Pons (tissue), 1 donor: ENCODE results near the gene DNAH10.
A peak's percentile ranks its signal among the peaks of the same experiment; 100 is the strongest.
"Not testable (repeated sequence)": the region's sequence is repeated elsewhere in the genome, so short reads cannot be mapped to it uniquely, and the experiment has no call there.

Source experiments
- DNase-seq: peaks from one replicate; pipeline ENCODE4 v3.0.0-alpha.2; 2016; ENCODE audit warnings: low spot score

DNAH10 gene

GRCh38 chr12:123947531-123947930 is 185.4 kb downstream of the DNAH10 start:
- DNase-seq, result not testable (repeated sequence)

DNA sequence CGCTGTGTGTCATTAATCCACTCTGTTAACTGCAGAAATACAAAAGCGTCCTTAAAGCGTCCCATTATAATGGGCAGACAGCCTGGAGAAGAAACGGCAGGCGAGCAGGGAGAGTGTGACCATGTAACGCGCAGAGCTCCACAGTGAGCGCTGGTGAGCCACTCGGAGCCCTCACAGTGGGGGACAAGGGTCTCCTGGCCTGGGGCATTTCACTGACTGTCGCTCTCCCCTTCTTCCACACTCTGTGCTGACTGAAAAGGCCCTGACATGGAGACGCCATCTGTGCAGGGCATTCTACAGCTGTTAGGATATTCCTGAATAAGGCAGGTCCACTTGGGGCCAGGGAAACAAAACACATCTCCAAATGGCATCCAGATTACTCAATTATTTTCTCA is 186.3 kb downstream of the DNAH10 start:
- peak; percentile 69 for DNase-seq

- DNase-seq, result peak; percentile 63
Observed at GRCh38 chr12:123948796-123949769, 187.0 kb downstream of the DNAH10 start.

GRCh38 chr12:123949770-123950165 is 187.7 kb downstream of the DNAH10 start:
- no peak for DNase-seq

DNA sequence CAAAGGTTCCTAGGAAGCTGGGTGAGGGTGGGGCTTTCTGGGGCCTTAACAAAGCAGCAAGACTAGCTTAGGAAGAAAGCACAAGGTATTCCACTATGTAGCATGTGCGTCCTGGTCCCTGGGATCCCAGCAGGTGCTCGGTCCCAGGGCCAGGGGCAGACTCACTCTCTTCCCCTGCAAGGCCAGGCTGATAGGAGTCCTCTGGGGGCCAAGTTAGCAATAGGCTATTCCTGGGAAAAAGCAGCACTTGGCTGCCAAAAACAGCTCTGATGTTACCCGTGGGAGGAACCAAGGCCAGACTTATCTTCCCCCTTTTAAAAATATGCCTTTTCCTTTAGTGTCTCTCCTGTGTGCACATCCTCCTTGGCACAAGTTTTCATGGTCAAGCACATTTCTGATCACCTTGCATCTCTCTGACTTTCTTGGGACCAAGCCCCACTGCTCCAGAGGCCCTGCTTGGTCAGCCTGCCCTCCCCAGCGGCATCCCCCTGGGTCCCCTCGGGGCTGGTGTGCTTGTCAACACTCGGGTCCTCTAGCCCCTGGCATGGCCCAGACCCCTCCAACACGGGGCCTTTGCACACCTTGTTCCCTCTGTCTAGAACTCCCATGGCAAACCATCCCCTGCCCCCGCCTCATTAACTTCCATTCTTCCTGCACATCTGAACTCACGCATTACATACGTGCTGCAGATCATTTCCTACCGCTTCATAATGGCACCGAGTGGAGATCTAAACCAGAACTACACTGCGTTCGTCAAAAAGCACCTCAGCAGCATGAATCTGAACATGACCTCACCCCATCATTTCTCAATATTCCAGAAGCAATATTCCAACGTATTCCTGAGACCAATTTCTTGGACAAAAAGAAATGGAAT is 188.6 kb downstream of the DNAH10 start:
- DNase-seq, result no peak

- no peak for DNase-seq
Observed at GRCh38 chr12:123951467-123951866, 189.4 kb downstream of the DNAH10 start.

- no peak for DNase-seq
Observed at GRCh38 chr12:123952037-123952436, 189.9 kb downstream of the DNAH10 start.

DNA sequence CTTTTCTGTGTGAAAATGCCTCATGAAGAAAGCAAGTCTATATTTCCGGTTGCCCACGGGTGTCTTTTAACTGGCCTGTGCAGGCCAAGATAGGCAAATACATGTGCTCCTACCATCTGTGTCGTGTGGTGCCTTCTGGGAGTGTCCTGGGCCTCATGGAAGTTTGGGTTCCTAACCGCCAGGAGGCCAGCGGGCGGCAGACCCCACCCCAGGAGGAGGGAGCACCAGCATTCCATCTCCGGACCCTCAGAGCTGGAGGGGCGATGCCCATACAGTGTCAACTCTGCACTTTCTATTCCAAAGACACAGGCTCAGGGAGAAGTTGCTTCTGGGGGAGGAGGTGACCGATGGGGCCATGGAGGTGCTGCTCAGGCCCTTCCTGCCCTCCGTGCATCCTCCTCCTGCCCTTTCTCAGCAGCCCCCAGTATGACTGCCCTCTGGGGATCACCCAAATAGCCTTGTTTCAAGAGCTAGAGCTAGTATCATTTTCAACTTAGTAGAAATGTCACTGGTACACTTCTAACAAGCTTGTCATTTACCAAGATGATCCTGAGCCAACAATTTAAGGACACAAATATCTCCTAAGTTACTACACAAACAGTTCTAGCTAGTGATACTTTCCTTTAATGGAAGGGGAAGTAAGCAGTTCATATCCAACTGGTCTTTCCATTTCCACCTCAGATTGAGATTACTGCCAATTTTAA is 192.7 kb downstream of the DNAH10 start:
- no peak for DNase-seq

DNA sequence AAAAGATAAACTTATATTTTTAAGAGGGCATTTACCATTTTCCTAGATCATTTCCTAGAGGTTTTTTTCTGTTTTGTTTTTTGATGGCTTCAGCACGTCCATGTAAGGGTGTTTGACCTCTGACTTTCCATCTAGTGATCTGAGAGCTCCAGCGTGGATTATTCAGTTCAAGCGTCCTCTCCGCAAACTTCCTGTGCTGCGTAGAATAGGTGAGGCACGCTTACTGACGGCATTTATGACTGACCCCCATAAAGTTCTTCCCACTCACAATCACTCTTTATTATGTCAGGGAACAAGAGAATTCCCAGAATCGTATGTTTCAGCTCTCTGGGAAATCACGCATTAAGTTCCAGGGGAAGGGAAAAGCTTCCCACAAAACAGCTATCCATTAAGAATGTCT is 194.1 kb downstream of the DNAH10 start:
- no peak for DNase-seq

DNA sequence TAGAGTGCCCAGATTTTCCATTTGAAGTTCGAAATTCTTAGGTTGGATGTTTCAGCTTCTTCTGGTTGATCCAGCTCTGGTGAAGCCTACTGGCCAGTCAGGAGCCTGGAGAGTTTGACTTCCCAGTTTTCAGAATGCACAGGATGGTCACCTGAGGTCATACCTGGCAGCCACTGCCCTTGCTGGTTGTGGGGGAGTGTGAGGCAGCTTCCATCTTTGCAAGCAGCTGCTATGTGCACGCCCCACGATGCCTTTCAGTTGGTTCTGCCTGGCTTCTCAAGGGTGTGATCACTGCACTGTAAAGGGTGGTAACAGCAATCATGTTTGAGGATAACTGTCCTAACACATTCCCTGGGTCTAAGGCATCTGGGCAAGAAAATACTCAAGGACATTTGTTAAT is 195.1 kb downstream of the DNAH10 start:
- no peak for DNase-seq

GRCh38 chr12:123958462-123958861 is 196.4 kb downstream of the DNAH10 start:
- DNase-seq, result no peak

- no peak for DNase-seq
Observed at GRCh38 chr12:123958876-123959275, 196.8 kb downstream of the DNAH10 start.

DNA sequence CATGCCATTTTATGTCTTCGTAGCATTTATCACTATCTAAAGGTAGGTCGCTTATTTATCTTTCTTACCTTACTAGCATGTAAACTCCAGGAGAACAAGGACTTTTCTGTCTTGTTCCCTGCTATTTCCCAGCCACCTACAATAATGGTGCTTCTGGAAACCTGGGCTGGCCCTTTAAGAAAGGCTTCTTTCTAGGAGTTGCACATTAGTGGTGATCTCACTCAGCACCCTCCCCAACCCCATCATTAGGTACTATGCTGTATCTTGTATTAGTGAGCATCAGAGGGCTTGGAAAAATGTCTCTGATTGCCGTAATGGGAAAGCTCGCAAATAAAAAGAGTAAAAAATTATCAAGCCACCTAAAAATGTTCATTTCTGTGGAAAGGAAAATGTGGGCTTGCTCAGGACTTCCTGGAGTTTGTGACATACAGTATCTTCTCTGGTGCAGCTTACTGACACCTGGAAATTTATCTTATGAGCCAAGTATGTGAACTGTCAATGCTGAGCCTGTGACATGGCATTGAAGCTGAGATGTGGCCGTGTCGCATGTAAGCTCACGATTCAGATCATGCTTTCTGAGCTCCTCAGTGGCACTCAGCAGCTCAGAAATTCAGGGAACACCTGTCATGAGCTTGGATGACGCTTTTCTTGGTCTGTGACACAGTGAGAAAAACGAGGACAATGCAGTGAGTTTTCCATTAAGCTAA is 198.1 kb downstream of the DNAH10 start:
- no peak for DNase-seq

- DNase-seq, result no peak
Observed at GRCh38 chr12:123960856-123961255, 198.8 kb downstream of the DNAH10 start.

- DNase-seq, result no peak
Observed at GRCh38 chr12:123961585-123962345, 199.7 kb downstream of the DNAH10 start.

DNA sequence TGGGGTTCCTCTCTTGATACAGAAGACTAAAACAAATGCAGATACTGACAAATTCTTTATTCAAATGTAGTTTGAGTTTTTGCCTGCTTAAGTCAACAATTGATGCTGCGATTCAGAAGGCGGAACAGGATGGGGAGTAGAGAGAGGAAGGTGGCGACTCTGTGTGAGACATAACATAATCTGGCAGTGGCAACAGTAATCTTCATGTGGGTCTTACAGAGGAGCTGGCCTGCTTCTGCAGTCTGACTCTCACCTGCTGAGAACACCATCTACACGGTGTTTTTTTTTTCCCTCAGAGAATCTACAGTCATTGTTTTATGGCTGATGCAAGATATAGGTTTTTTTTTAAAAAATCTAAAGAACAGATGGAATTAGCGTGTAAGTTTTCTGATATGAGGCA is 200.4 kb downstream of the DNAH10 start:
- DNase-seq, result no peak

GRCh38 chr12:123963821-123964220 is 201.7 kb downstream of the DNAH10 start:
- DNase-seq, result no peak

DNA sequence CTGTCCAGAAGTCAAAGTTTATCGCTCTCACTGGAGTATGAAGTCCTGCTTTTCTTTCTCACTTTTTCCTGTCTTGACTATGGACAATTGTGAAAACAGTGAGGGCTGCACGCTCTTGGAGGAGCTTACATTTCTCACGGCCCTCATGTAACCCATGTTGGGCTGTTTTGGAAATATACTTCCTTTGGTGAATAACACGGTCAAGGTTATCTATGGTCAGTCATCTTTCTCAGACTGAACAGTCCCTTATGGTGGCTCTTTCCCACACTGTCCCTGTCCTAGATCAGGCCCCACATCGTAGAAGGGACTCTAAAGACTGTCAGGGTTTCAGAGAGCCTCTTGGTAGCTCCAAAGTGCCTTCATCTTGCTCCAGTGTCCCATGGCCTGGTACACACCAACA is 203.3 kb downstream of the DNAH10 start:
- no peak for DNase-seq

DNA sequence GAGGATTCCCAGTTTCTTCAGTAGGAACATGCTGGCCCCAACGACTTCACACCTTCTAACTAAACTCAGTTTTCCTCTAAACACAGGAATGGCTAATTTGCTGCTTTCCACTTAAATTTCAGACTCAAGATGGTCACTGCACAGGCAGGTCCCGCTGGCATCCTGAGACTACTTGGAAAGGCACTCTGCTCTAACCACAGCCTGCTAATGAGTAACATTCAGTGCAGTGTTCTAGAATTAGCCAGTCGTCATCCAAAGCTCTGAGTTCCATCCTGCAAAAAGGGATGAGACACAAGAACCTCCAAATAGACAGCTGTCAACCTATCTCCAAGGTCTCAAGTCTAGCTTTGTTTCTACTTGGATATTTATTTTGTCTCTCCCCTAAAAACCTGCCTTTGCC is 204.5 kb downstream of the DNAH10 start:
- DNase-seq, result no peak

GRCh38 chr12:123967121-123967586 is 205.1 kb downstream of the DNAH10 start:
- DNase-seq, result no peak

DNA sequence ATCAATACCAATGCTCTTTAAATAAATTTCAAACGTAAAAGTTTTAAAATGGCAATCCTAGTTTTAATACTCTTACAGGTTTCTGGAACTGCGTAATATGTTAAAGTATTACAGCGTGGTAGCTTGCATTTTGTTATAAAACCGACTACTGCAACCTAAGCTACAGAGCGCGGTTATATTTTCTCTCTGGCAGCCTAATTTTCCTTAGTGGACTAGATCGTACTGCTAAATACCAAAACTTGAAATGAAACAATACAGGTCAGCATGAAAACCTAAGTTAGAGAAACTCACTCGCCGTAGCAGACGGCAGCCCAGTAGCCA is 209.3 kb downstream of the DNAH10 start:
- DNase-seq, result no peak
